Astrocyte (in vitro differentiated cells and primary cell): ENCODE results near the gene CPEB4. TPM values are rescaled to one million over a fixed set of nuclear protein-coding genes. Genes with fewer than 3 reads are reported as not detected.

ENCODE experiments used
- DNase-seq: peaks from one replicate; pipeline ENCODE4 v3.0.0-alpha.2; 2010; ENCODE audit warnings: low read depth
- FAIRE-seq: peaks from 2 replicates; lab custom pipeline; 2011; peaks lifted over from hg19 to GRCh38; lab: Jason Lieb, UNC
- H2AFZ ChIP-seq: 2 replicates; pipeline ENCODE4 v1.6.0; 2012; ENCODE audit warnings: low read depth, low read length, inconsistent platforms
- H3K27ac ChIP-seq: 2 replicates; pipeline ENCODE4 v1.5.1; 2011; ENCODE audit warnings: low read depth, low read length, inconsistent platforms
- H3K27me3 ChIP-seq: 2 replicates; pipeline ENCODE4 v1.6.0; 2011; ENCODE audit warnings: low read length, inconsistent platforms; ENCODE audit not compliant: insufficient read depth
- H3K36me3 ChIP-seq: 2 replicates; pipeline ENCODE4 v1.5.1; 2011; ENCODE audit warnings: low read length, inconsistent platforms; ENCODE audit not compliant: insufficient read depth
- H3K4me1 ChIP-seq: 2 replicates; pipeline ENCODE4 v1.5.1; 2011; ENCODE audit warnings: low read length, inconsistent platforms; ENCODE audit not compliant: insufficient read depth
- H3K4me2 ChIP-seq: 2 replicates; pipeline ENCODE4 v1.6.0; 2012; ENCODE audit warnings: low read length, inconsistent platforms
- H3K4me3 ChIP-seq: 2 replicates; pipeline ENCODE4 v1.5.1; 2011; ENCODE audit warnings: low read depth, mild to moderate bottlenecking, low read length, inconsistent platforms; ENCODE audit not compliant: insufficient read depth
- H3K79me2 ChIP-seq: 2 replicates; pipeline ENCODE4 v1.6.0; 2012; ENCODE audit warnings: mild to moderate bottlenecking, low read length, inconsistent platforms; ENCODE audit not compliant: insufficient read depth
- H3K9ac ChIP-seq: 2 replicates; pipeline ENCODE4 v1.6.0; 2012; ENCODE audit warnings: mild to moderate bottlenecking, low read length, inconsistent platforms
- H3K9me3 ChIP-seq: 2 replicates; pipeline ENCODE4 v1.5.1; 2012; ENCODE audit warnings: low read depth, mild to moderate bottlenecking, low read length, inconsistent platforms; ENCODE audit not compliant: insufficient read depth
- H4K20me1 ChIP-seq: 2 replicates; pipeline ENCODE4 v1.6.0; 2012; ENCODE audit warnings: low read length, inconsistent platforms; ENCODE audit not compliant: insufficient read depth
- H3K27ac Mint-ChIP-seq: one replicate; pipeline ENCODE4 v1.8.0; 2021; ENCODE audit warnings: mild to moderate bottlenecking, mixed read lengths; ENCODE audit not compliant: unreplicated experiment
- H3K27me3 Mint-ChIP-seq: one replicate; pipeline ENCODE4 v1.8.0; 2021; ENCODE audit warnings: low read depth, mixed read lengths; ENCODE audit not compliant: unreplicated experiment
- H3K36me3 Mint-ChIP-seq: one replicate; pipeline ENCODE4 v1.8.0; 2021; ENCODE audit warnings: low read depth, mixed read lengths; ENCODE audit not compliant: unreplicated experiment
- H3K4me1 Mint-ChIP-seq: one replicate; pipeline ENCODE4 v1.8.0; 2021; ENCODE audit warnings: low read depth, mixed read lengths; ENCODE audit not compliant: unreplicated experiment
- H3K4me3 Mint-ChIP-seq: one replicate; pipeline ENCODE4 v1.8.0; 2021; ENCODE audit warnings: mild to moderate bottlenecking, moderate library complexity, mixed read lengths; ENCODE audit not compliant: unreplicated experiment
- H3K9me3 Mint-ChIP-seq: one replicate; pipeline ENCODE4 v1.8.0; 2021; ENCODE audit warnings: mild to moderate bottlenecking, mixed read lengths; ENCODE audit not compliant: unreplicated experiment
- CTCF ChIP-seq: IDR thresholded peaks from 2 replicates; pipeline ENCODE4 v1.5.1; 2011; ENCODE audit warnings: low read depth, mild to moderate bottlenecking, inconsistent platforms, low read length, moderate library complexity; ENCODE audit not compliant: insufficient read depth
- EZH2 ChIP-seq: IDR thresholded peaks from 2 replicates; pipeline ENCODE4 v1.6.1; 2012; ENCODE audit warnings: mild to moderate bottlenecking, low read length, inconsistent platforms; ENCODE audit not compliant: insufficient read depth
- total RNA-seq: library from RNA; stranded (reverse); gene quantifications from 2 replicates; pipeline ENCODE4 v1.2.1, GENCODE V29; 2021

The CPEB4 gene
- total RNA-seq, 1 donor from 2014 or later, result 37.2 TPM

- Histone ChIP-seq H2AFZ (no peak overlapping the region), H3K36me3 (no peaks in the 10 kb centered on the region), H3K4me1 (peaks cover 8% of the 10 kb centered on the region), H3K9ac (no peak overlapping the region), H3K79me2 (no peaks in the 10 kb centered on the region), H4K20me1 (no peaks in the 10 kb centered on the region), H3K9me3 (peaks cover 4% of the 10 kb centered on the region), H3K27me3 (no peaks in the 10 kb centered on the region), H3K4me2 (no peak overlapping the region), H3K27ac (no peak overlapping the region), H3K4me3 (no peak overlapping the region)
- no peaks in the 10 kb centered on the region for H3K27me3 Mint-ChIP-seq
- TF ChIP-seq EZH2 (no peak), CTCF (no peak)
- H3K27ac Mint-ChIP-seq, result no peak overlapping the region
- no peaks in the 10 kb centered on the region for H3K9me3 Mint-ChIP-seq
- peaks cover 29% of the 10 kb centered on the region for H3K4me1 Mint-ChIP-seq
- FAIRE-seq (no peak), DNase-seq (no peak)
- no peaks in the 10 kb centered on the region for H3K36me3 Mint-ChIP-seq
- H3K4me3 Mint-ChIP-seq, result no peak overlapping the region
Measured at GRCh38 chr5:173882632-173883031, 5.5 kb upstream of the CPEB4 start.

- no peaks in the 10 kb centered on the region for H3K9me3 Mint-ChIP-seq
- no peaks in the 10 kb centered on the region for H3K36me3 Mint-ChIP-seq
- Histone ChIP-seq H3K79me2 (peaks cover 2% of the 10 kb centered on the region), H3K36me3 (no peaks in the 10 kb centered on the region), H3K4me2 (no peak overlapping the region), H3K27me3 (no peaks in the 10 kb centered on the region), H4K20me1 (no peaks in the 10 kb centered on the region), H3K9ac (no peak overlapping the region), H3K4me3 (no peak overlapping the region), H2AFZ (no peak overlapping the region), H3K4me1 (peaks cover 8% of the 10 kb centered on the region), H3K9me3 (peaks cover 4% of the 10 kb centered on the region), H3K27ac (no peak overlapping the region)
- no peaks in the 10 kb centered on the region for H3K27me3 Mint-ChIP-seq
- no peak overlapping the region for H3K4me3 Mint-ChIP-seq
- FAIRE-seq (no peak), DNase-seq (no peak)
- H3K4me1 Mint-ChIP-seq, result peaks cover 29% of the 10 kb centered on the region
- H3K27ac Mint-ChIP-seq, result no peak overlapping the region
- TF ChIP-seq CTCF (no peak), EZH2 (no peak)
Measured at GRCh38 chr5:173883347-173883924, 4.7 kb upstream of the CPEB4 start.

GRCh38 chr5:173884402-173885053, 3.6 kb upstream of the CPEB4 start:
- TF ChIP-seq EZH2 (no peak), CTCF (no peak)
- no peak overlapping the region for H3K9ac ChIP-seq
- peaks cover 10% of the 10 kb centered on the region for H3K4me1 ChIP-seq
- Mint-ChIP-seq H3K4me3 (no peak overlapping the region), H3K36me3 (no peaks in the 10 kb centered on the region), H3K27me3 (no peaks in the 10 kb centered on the region), H3K9me3 (no peaks in the 10 kb centered on the region), H3K4me1 (peaks cover 23% of the 10 kb centered on the region), H3K27ac (no peak overlapping the region)
- no peak overlapping the region for H2AFZ ChIP-seq
- H3K27me3 ChIP-seq, result no peaks in the 10 kb centered on the region
- DNase-seq (no peak), FAIRE-seq (no peak)
- no peak overlapping the region for H3K4me2 ChIP-seq
- no peaks in the 10 kb centered on the region for H3K36me3 ChIP-seq
- H4K20me1 ChIP-seq, result peaks cover 4% of the 10 kb centered on the region
- H3K4me3 ChIP-seq, result no peak overlapping the region
- no peak overlapping the region for H3K27ac ChIP-seq
- H3K79me2 ChIP-seq, result peaks cover 13% of the 10 kb centered on the region
- H3K9me3 ChIP-seq, result peaks cover 4% of the 10 kb centered on the region
